Stomach (tissue), 4 donors: Measurements from ENCODE around the gene PIGX.

ENCODE experiments used
- CTCF ChIP-seq, 7 experiments: fragments of 450-650 bp in 4 of 7; fragments of 200-600 bp in 3 of 7; sonication (generic) in 3 of 7; IDR thresholded peaks; one replicate each; pipeline ENCODE4 v1.5.1; 2016 to 2019; ENCODE audit warnings: antibody characterized with exemption in 7 of 7, control low read depth in 2 of 7, mild to moderate bottlenecking in 1 of 7
- POLR2AphosphoS5 ChIP-seq, 3 donors: sonication (generic); formaldehyde crosslinking; IDR thresholded peaks; one replicate each; pipeline ENCODE4 v1.6.1; 2016; ENCODE audit warnings: antibody characterized with exemption in 3 of 3

GRCh38 chr3:196662711-196663571, 49.2 kb upstream of the PIGX start:
- TF ChIP-seq CTCF (IDR thresholded peaks at IDR 0.05), result no peak
- no peak for TF ChIP-seq POLR2AphosphoS5 (IDR thresholded peaks at IDR 0.05)
